K562 (cell line): ENCODE measurements around the gene PCYT1A.

Experiments
- JUND ChIP-seq, 2 experiments: IDR thresholded peaks; 2 replicates in 1 of 2; 3 replicates in 1 of 2; pipeline ENCODE4 v1.6.1; 2011; ENCODE audit warnings: borderline replicate concordance in 2 of 2, low read depth in 2 of 2, low read length in 2 of 2, improper control_type of control experiment in 1 of 2, missing biosample characterization in 1 of 2, missing genetic modification characterization in 1 of 2, missing genetic modification reagents in 1 of 2
- SOX6 ChIP-seq: fragments of 450-650 bp; IDR thresholded peaks from 2 replicates; pipeline ENCODE4 v1.6.1; 2014; ENCODE audit warnings: mild to moderate bottlenecking
- ZFP30 ChIP-seq: fragments of 250-450 bp; sonication (Bioruptor Pico); IDR thresholded peaks from 2 replicates; pipeline ENCODE4 v1.8.0; 2022; ENCODE audit warnings: moderate library complexity, mild to moderate bottlenecking, inconsistent platforms, borderline replicate concordance
- TF ChIP-seq, protein P1 (sequence below): sonication (generic); formaldehyde crosslinking; IDR thresholded peaks from 2 replicates; pipeline ENCODE4 v1.8.0; 2023; ENCODE audit warnings: mild to moderate bottlenecking, missing genetic modification reagents

DNA sequence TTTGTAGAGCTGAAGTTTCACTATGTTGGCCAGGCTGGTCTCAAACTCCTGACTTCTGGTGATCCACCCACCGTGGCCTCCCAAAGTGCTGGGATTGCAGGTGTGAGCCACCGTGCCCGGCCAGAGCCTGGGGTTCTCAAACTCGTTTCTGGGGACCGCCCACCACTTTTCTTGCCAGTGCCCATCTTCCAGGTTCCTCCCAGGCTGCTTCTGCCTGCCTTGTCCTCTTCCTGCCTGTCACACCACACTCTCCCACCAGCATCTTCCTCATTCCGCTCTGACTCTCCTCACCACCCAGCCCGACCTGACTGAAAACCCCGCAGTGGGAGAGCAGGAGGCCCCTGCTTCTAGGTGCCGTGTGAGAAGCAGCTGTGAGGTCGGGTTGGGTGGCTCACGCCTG is 33.6 kb upstream of the PCYT1A start:
- no peak for TF ChIP-seq JUND (IDR thresholded peaks at IDR 0.05; ENCODE audit: borderline replicate concordance, low read depth, low read length)
- no peak for TF ChIP-seq JUND (tag; IDR thresholded peaks at IDR 0.05; ENCODE audit: borderline replicate concordance, low read depth, low read length)
- TF ChIP-seq, protein P1, sequence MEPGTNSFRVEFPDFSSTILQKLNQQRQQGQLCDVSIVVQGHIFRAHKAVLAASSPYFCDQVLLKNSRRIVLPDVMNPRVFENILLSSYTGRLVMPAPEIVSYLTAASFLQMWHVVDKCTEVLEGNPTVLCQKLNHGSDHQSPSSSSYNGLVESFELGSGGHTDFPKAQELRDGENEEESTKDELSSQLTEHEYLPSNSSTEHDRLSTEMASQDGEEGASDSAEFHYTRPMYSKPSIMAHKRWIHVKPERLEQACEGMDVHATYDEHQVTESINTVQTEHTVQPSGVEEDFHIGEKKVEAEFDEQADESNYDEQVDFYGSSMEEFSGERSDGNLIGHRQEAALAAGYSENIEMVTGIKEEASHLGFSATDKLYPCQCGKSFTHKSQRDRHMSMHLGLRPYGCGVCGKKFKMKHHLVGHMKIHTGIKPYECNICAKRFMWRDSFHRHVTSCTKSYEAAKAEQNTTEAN: no peak
- TF ChIP-seq SOX6: no peak
- TF ChIP-seq ZFP30 (CRISPR knock-in tag): no peak
